Measurements from ENCODE around the gene AGPAT4. TPM values are rescaled to one million over a fixed set of nuclear protein-coding genes. Genes with fewer than 3 reads are reported as not detected.
A peak's percentile ranks its signal among the peaks of the same experiment; 100 is the strongest.

The AGPAT4 gene
- polyA plus RNA-seq, 2 of the 4 experiments (the other 2 are of a cell fraction): 2.1 to 3.7 TPM

GRCh38 chr6:161140554-161140875 lies 133.3 kb downstream of the AGPAT4 start:
- no peaks in the 10 kb centered on the region for H3K9me3 ChIP-seq
- ATAC-seq (no peak), DNase-seq (ENCODE audit: low read depth in 1 of 2, low spot score in 1 of 2) (no peak), FAIRE-seq (no peak)
- ChIA-PET POLR2A (no interaction called here), CTCF (interaction anchor here (1.1 to 1.9 kb wide), 3 partner anchors 13 to 209 kb away, joined by 3 to 6 read pairs (median 3); no protein-coding TSS in a partner anchor)
- H3K4me3 ChIP-seq: no peak overlapping the region
- H3K4me1 ChIP-seq: no peaks in the 10 kb centered on the region
- H3K27ac ChIP-seq: no peak overlapping the region
- no peak overlapping the region for H3K4me2 ChIP-seq
- TF ChIP-seq RNF2 (IDR thresholded peaks at IDR 0.05; ENCODE audit: borderline replicate concordance, low read depth) (no peak), KDM5A (IDR thresholded peaks at IDR 0.05) (no peak), MAFK (IDR thresholded peaks at IDR 0.05; ENCODE audit: partially characterized antibody) (no peak), ZSCAN20 (CRISPR knock-in tag; IDR thresholded peaks at IDR 0.05) (no peak), NPAS2 (CRISPR knock-in tag; IDR thresholded peaks at IDR 0.05; ENCODE audit: borderline replicate concordance) (no peak), RARB (CRISPR knock-in tag; IDR thresholded peaks at IDR 0.05) (no peak), HEYL (CRISPR knock-in tag; IDR thresholded peaks at IDR 0.05) (no peak), HMGXB4 (CRISPR knock-in tag; IDR thresholded peaks at IDR 0.05; ENCODE audit: borderline replicate concordance) (no peak), EP300 (IDR thresholded peaks at IDR 0.05) (no peak), EHMT2 (IDR thresholded peaks at IDR 0.05; ENCODE audit: low read depth) (no peak), USF2 (IDR thresholded peaks at IDR 0.05) (no peak), REST (IDR thresholded peaks at IDR 0.05) (no peak)
- 79% methylated on average over 4 of the region's 10 CpGs for WGBS (ENCODE audit: missing lambda C conversion rate)

- ATAC-seq (peak in 1 of 2 experiments; percentile 23; a peak in 2 of 6 replicates), FAIRE-seq (no peak), DNase-seq (ENCODE audit: low read depth in 1 of 2, low spot score in 1 of 2) (no peak)
- Histone ChIP-seq H3K4me1 (no peaks in the 10 kb centered on the region), H3K4me2 (no peak overlapping the region), H3K9me3 (no peaks in the 10 kb centered on the region), H3K4me3 (no peak overlapping the region), H3K27ac (no peak overlapping the region)
- 93% methylated on average over 10 of the region's 28 CpGs for WGBS (ENCODE audit: missing lambda C conversion rate)
- CTCF ChIA-PET: interaction anchor here (0.7 to 1.9 kb wide), 4 partner anchors 12 to 231 kb away, joined by 3 to 6 read pairs (median 3); no protein-coding TSS in a partner anchor
- TF ChIP-seq CHD4 (IDR thresholded peaks at IDR 0.05; ENCODE audit: borderline replicate concordance) (no peak), CBX8 (IDR thresholded peaks at IDR 0.05) (no peak), ZNF302 (CRISPR knock-in tag; IDR thresholded peaks at IDR 0.05) (no peak)
- POLR2A ChIA-PET: no interaction called here
Measured at GRCh38 chr6:161139766-161140553, 133.9 kb downstream of the AGPAT4 start.

- WGBS (ENCODE audit: missing lambda C conversion rate): 90% methylated on average over 10 of the region's 18 CpGs
Measured at GRCh38 chr6:161139304-161139765, 134.5 kb downstream of the AGPAT4 start.

More at GRCh38 chr6:161139304-161139765, 134.5 kb downstream of the AGPAT4 start:
- TF ChIP-seq FOXS1 (CRISPR knock-in tag; IDR thresholded peaks at IDR 0.05): no peak
- no peak for TF ChIP-seq POLR2AphosphoS2 (conservative IDR thresholded peaks at IDR 0.05; ENCODE audit: low read length)
- TF ChIP-seq CHD4 (IDR thresholded peaks at IDR 0.05; ENCODE audit: borderline replicate concordance): no peak
- no peak for TF ChIP-seq BHLHE40 (IDR thresholded peaks at IDR 0.05; ENCODE audit: low read depth, low read length)
- TF ChIP-seq RCOR1 (IDR thresholded peaks at IDR 0.05; ENCODE audit: low read depth, low read length): no peak
- no peak for TF ChIP-seq POLR2A (IDR thresholded peaks at IDR 0.05; ENCODE audit: low read length)
- TF ChIP-seq HOXB5 (CRISPR knock-in tag; IDR thresholded peaks at IDR 0.05): no peak
- TF ChIP-seq ELK1 (IDR thresholded peaks at IDR 0.05; ENCODE audit: low read depth, low read length): no peak
- no peak for TF ChIP-seq NPAS2 (CRISPR knock-in tag; IDR thresholded peaks at IDR 0.05; ENCODE audit: borderline replicate concordance)
- TF ChIP-seq EHF (CRISPR knock-in tag; IDR thresholded peaks at IDR 0.05): no peak
- TF ChIP-seq GATA3 (IDR thresholded peaks at IDR 0.05; ENCODE audit: borderline replicate concordance): no peak
- TF ChIP-seq ZNF302 (CRISPR knock-in tag; IDR thresholded peaks at IDR 0.05): no peak
- no peak for TF ChIP-seq KDM5A (IDR thresholded peaks at IDR 0.05)
- no peak for TF ChIP-seq PHF8 (IDR thresholded peaks at IDR 0.05; ENCODE audit: borderline replicate concordance, low read depth)
- no peak for TF ChIP-seq CBX8 (IDR thresholded peaks at IDR 0.05)
- ATAC-seq (no peak), DNase-seq (ENCODE audit: low read depth in 1 of 2, low spot score in 1 of 2) (no peak), FAIRE-seq (no peak)
- no peaks in the 10 kb centered on the region for H3K9me3 ChIP-seq
- CTCF ChIA-PET: interaction anchor here (1.2 to 1.9 kb wide), 2 partner anchors 17 to 208 kb away, joined by 4 to 6 read pairs; no protein-coding TSS in a partner anchor
- H3K4me2 ChIP-seq: no peak overlapping the region
- no peak overlapping the region for H3K27ac ChIP-seq
- POLR2A ChIA-PET: no interaction called here
- H3K4me3 ChIP-seq: no peak overlapping the region
- no peaks in the 10 kb centered on the region for H3K4me1 ChIP-seq

Measured in A549 (cell line).